ENCODE measurements around the gene PTDSS2. TPM values are rescaled to one million over a fixed set of nuclear protein-coding genes. Genes with fewer than 3 reads are reported as not detected.
"Not testable (repeated sequence)": the region's sequence is repeated elsewhere in the genome, so short reads cannot be mapped to it uniquely, and the experiment has no call there.

The PTDSS2 gene
- total and polyA plus RNA-seq, 2 donors (not counting 1 experiment from before 2014, with no cell fraction given) = 22.1 to 29.0 TPM

DNA sequence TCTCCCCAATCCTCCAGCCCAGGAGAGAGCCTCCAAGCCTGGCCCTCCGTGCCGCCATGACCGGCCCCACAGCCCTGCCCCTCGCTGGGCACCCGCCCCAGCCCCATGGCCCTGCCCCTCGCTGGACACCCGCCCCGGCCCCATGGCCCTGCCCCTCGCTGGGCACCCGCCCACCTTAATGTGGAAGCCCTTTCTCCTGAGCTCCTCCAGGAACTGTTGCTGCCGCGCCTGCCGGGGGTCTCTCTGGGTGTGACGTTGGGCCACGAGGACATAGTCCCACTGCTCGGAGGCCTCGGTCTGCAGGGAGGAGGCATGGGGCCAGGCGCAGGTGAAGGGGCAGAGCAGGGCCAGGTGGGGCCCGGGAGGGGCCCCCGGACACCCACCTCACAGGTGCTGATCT is 16.4 kb upstream of the PTDSS2 start:
- Histone ChIP-seq H3K4me1 (ENCODE audit: control insufficient read depth in 2 of 2, insufficient read depth in 2 of 2, low read length in 2 of 2) (no peaks in the 10 kb centered on the region), H3K27me3 (replicated peaks in 1 of 4; ENCODE audit: control extremely low read depth in 1 of 4, control insufficient read depth in 3 of 4, insufficient read depth in 4 of 4, low read length in 3 of 4) (no peaks in the 10 kb centered on the region), H3K36me3 (replicated peaks in 1 of 2; ENCODE audit: control extremely low read depth in 1 of 2, control insufficient read depth in 1 of 2, extremely low read depth in 1 of 2, insufficient read depth in 2 of 2, low read length in 1 of 2) (no peaks in the 10 kb centered on the region), H3K9me3 (ENCODE audit: control extremely low read depth in 1 of 3, control insufficient read depth in 2 of 3, insufficient read depth in 1 of 3, low read length in 2 of 3) (no peaks in the 10 kb centered on the region), H3K27ac (ENCODE audit: low read length in 2 of 2) (no peak overlapping the region), H2AFZ (ENCODE audit: insufficient read depth, low read depth, low read length, poor library complexity, severe bottlenecking) (no peak overlapping the region), H3K79me2 (ENCODE audit: control insufficient read depth, insufficient read depth, low read length) (peaks cover under 1% of the 10 kb centered on the region), H3K4me3 (ENCODE audit: control extremely low read depth in 1 of 5, extremely low read depth in 1 of 5, insufficient read depth in 1 of 5, low read depth in 2 of 5, low read length in 4 of 5) (no peak overlapping the region), H4K20me1 (ENCODE audit: control insufficient read depth, insufficient read depth, low read length, poor library complexity, severe bottlenecking) (no peaks in the 10 kb centered on the region), H3K9ac (ENCODE audit: low read length) (no peak overlapping the region), H3K4me2 (replicated peaks; ENCODE audit: low read depth, low read length, poor library complexity, severe bottlenecking) (no peak overlapping the region)
- DNase-seq (no peak), ATAC-seq (ENCODE audit: low read depth) (no peak)
- ChIA-PET CTCF (no interaction called here), POLR2A (no interaction called here)
- TF ChIP-seq, protein P1, sequence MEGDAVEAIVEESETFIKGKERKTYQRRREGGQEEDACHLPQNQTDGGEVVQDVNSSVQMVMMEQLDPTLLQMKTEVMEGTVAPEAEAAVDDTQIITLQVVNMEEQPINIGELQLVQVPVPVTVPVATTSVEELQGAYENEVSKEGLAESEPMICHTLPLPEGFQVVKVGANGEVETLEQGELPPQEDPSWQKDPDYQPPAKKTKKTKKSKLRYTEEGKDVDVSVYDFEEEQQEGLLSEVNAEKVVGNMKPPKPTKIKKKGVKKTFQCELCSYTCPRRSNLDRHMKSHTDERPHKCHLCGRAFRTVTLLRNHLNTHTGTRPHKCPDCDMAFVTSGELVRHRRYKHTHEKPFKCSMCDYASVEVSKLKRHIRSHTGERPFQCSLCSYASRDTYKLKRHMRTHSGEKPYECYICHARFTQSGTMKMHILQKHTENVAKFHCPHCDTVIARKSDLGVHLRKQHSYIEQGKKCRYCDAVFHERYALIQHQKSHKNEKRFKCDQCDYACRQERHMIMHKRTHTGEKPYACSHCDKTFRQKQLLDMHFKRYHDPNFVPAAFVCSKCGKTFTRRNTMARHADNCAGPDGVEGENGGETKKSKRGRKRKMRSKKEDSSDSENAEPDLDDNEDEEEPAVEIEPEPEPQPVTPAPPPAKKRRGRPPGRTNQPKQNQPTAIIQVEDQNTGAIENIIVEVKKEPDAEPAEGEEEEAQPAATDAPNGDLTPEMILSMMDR (IDR thresholded peaks at IDR 0.05) = no peak
- TF ChIP-seq EZH2 (IDR thresholded peaks at IDR 0.05; ENCODE audit: borderline replicate concordance, insufficient read depth, low read depth, low read length, poor library complexity, severe bottlenecking) = no peak
- no peak overlapping the region for H3K4me3 Mint-ChIP-seq
- H3K27me3 Mint-ChIP-seq = no peaks in the 10 kb centered on the region
- WGBS (ENCODE audit: insufficient coverage) = 92% methylated on average over 15 of the region's 20 CpGs
- H3K27ac Mint-ChIP-seq = no peak overlapping the region
- H3K4me1 Mint-ChIP-seq = peaks cover 3% of the 10 kb centered on the region
- intact Hi-C loops (cut with micrococcal nuclease) = no loop called here
- H3K9me3 Mint-ChIP-seq (ENCODE audit: insufficient read depth) = no peaks in the 10 kb centered on the region

DNA sequence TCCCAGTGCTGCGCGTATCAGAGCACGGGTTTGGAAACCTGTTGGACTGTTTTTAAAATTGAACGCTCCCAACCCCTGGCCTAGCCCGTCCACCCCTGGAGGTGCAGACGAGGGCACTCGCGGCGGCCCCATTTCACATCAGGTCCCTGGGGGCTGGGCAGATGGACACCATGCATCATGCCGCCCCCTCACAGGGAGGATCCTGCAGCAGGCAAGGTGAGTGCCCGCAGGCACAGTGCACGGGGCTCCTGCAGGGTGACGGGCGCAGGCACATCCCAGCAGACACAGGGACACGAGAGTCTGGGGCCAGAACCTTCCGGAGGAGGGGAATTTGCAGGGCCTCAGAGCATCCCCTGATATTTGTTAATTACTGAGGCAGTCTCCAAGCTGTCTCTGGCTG is 15.6 kb upstream of the PTDSS2 start:
- 98% methylated on average over 16 of the region's 16 CpGs for WGBS (ENCODE audit: insufficient coverage)
- intact Hi-C loops (cut with micrococcal nuclease) = no loop called here
- no peaks in the 10 kb centered on the region for H4K20me1 ChIP-seq (ENCODE audit: control insufficient read depth, insufficient read depth, low read length, poor library complexity, severe bottlenecking)
- H3K27ac Mint-ChIP-seq = no peak overlapping the region
- no peak overlapping the region for H3K4me3 Mint-ChIP-seq
- no peak overlapping the region for H3K4me2 ChIP-seq (replicated peaks; ENCODE audit: low read depth, low read length, poor library complexity, severe bottlenecking)
- POLR2A ChIA-PET = interaction anchor here (0.6 kb wide), 1 partner anchor 1966 kb away, joined by 4 read pairs; the partner anchor contains the start of gene TSSC4
- no peak for ATAC-seq (ENCODE audit: low read depth)
- H3K27me3 Mint-ChIP-seq = no peaks in the 10 kb centered on the region
- no peak for DNase-seq
- CTCF ChIA-PET = no interaction called here
- H3K36me3 ChIP-seq (replicated peaks in 1 of 2; ENCODE audit: control extremely low read depth in 1 of 2, control insufficient read depth in 1 of 2, extremely low read depth in 1 of 2, insufficient read depth in 2 of 2, low read length in 1 of 2) = no peaks in the 10 kb centered on the region
- H3K4me1 ChIP-seq (ENCODE audit: control insufficient read depth in 2 of 2, insufficient read depth in 2 of 2, low read length in 2 of 2) = no peaks in the 10 kb centered on the region
- no peak overlapping the region for H3K4me3 ChIP-seq (ENCODE audit: control extremely low read depth in 1 of 5, extremely low read depth in 1 of 5, insufficient read depth in 1 of 5, low read depth in 2 of 5, low read length in 4 of 5)
- peaks cover 8% of the 10 kb centered on the region for H3K79me2 ChIP-seq (ENCODE audit: control insufficient read depth, insufficient read depth, low read length)
- H3K9ac ChIP-seq (ENCODE audit: low read length) = no peak overlapping the region
- peaks cover 3% of the 10 kb centered on the region for H3K4me1 Mint-ChIP-seq
- H2AFZ ChIP-seq (ENCODE audit: insufficient read depth, low read depth, low read length, poor library complexity, severe bottlenecking) = no peak overlapping the region
- H3K9me3 ChIP-seq (ENCODE audit: control extremely low read depth in 1 of 3, control insufficient read depth in 2 of 3, insufficient read depth in 1 of 3, low read length in 2 of 3) = no peaks in the 10 kb centered on the region
- H3K9me3 Mint-ChIP-seq (ENCODE audit: insufficient read depth) = no peaks in the 10 kb centered on the region
- no peak for TF ChIP-seq EZH2 (IDR thresholded peaks at IDR 0.05; ENCODE audit: borderline replicate concordance, insufficient read depth, low read depth, low read length, poor library complexity, severe bottlenecking)
- TF ChIP-seq, protein P1 (IDR thresholded peaks at IDR 0.05) = no peak
- H3K27ac ChIP-seq (ENCODE audit: low read length in 2 of 2) = no peak overlapping the region
- no peaks in the 10 kb centered on the region for H3K27me3 ChIP-seq (replicated peaks in 1 of 4; ENCODE audit: control extremely low read depth in 1 of 4, control insufficient read depth in 3 of 4, insufficient read depth in 4 of 4, low read length in 3 of 4)

DNA sequence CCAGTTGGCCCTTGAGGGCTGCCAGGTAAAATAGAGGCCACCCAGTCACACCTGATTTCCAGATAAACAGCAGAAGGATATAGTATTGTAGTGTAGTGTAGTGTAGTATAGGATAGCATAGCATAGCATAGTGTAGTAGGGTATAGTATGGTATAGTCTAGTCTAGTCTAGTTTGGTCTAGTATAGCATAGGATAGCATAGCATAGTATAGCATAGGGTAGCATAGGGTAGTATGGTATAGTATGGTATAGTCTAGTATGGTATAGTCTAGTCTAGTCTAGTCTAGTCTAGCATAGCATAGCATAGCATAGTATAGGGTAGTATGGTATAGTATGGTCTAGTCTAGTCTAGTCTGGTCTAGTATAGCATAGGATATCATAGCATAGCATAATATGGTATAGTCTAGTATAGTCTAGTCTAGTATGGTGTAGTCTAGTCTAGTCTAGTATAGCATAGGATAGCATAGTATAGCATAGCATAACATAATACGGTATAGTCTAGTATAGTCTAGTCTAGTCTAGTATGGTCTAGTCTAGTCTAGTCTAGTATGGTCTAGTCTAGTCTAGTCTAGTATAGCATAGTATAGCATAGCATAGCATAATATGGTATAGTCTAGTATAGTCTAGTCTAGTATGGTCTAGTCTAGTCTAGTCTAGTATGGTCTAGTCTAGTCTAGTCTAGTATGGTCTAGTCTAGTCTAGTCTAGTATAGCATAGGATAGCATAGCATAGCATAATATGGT is 14.9 kb upstream of the PTDSS2 start:
- H3K27ac Mint-ChIP-seq; H3K27ac ChIP-seq (ENCODE audit: low read length in 2 of 2); H3K4me3 Mint-ChIP-seq; CTCF ChIA-PET; H3K27me3 ChIP-seq (replicated peaks in 1 of 4; ENCODE audit: control extremely low read depth in 1 of 4, control insufficient read depth in 3 of 4, insufficient read depth in 4 of 4, low read length in 3 of 4); DNase-seq; H3K9ac ChIP-seq (ENCODE audit: low read length); ATAC-seq (ENCODE audit: low read depth); H3K79me2 ChIP-seq (ENCODE audit: control insufficient read depth, insufficient read depth, low read length); H3K4me2 ChIP-seq (replicated peaks; ENCODE audit: low read depth, low read length, poor library complexity, severe bottlenecking); H2AFZ ChIP-seq (ENCODE audit: insufficient read depth, low read depth, low read length, poor library complexity, severe bottlenecking); intact Hi-C loops (cut with micrococcal nuclease); H3K27me3 Mint-ChIP-seq; H3K4me3 ChIP-seq (ENCODE audit: control extremely low read depth in 1 of 5, extremely low read depth in 1 of 5, insufficient read depth in 1 of 5, low read depth in 2 of 5, low read length in 4 of 5); H3K4me1 ChIP-seq (ENCODE audit: control insufficient read depth in 2 of 2, insufficient read depth in 2 of 2, low read length in 2 of 2); H3K4me1 Mint-ChIP-seq; H3K9me3 Mint-ChIP-seq (ENCODE audit: insufficient read depth); H3K9me3 ChIP-seq (ENCODE audit: control extremely low read depth in 1 of 3, control insufficient read depth in 2 of 3, insufficient read depth in 1 of 3, low read length in 2 of 3); H4K20me1 ChIP-seq (ENCODE audit: control insufficient read depth, insufficient read depth, low read length, poor library complexity, severe bottlenecking); H3K36me3 ChIP-seq (replicated peaks in 1 of 2; ENCODE audit: control extremely low read depth in 1 of 2, control insufficient read depth in 1 of 2, extremely low read depth in 1 of 2, insufficient read depth in 2 of 2, low read length in 1 of 2): not testable (repeated sequence)
- no CpG with 5 or more reads among the region's 1 CpG for WGBS (ENCODE audit: insufficient coverage)
- POLR2A ChIA-PET = interaction anchor here (0.6 kb wide), 1 partner anchor 1965 kb away, joined by 4 read pairs; the partner anchor contains the start of gene TSSC4

Measured in B cell (primary cell).